Heart left ventricle (tissue), 16 donors: ENCODE results near the gene CPB2. TPM values are rescaled to one million over a fixed set of nuclear protein-coding genes. Genes with fewer than 3 reads are reported as not detected.

Experiments
- ATAC-seq, 4 donors: fragments of 200-7000 bp; cut with Tn5 transposase; one replicate each; pipeline ENCODE4 v1.9.1; 2020 to 2022; ENCODE audit warnings: moderate library complexity in 4 of 4, mild to moderate bottlenecking in 3 of 4, moderate number of reproducible peaks in 1 of 4
- DNase-seq, 5 donors: peaks; one replicate each; pipeline ENCODE4 v3.0.0-alpha.2; 2020
- H3K27ac ChIP-seq, 12 donors: fragments of 200-600 bp; sonication (generic) in 4 of 12; one replicate each; pipeline versions ENCODE4 v1.5.0 to v1.8.0; 2016 to 2022; ENCODE audit warnings: mild to moderate bottlenecking in 2 of 12
- H3K27me3 ChIP-seq, 9 donors: fragments of 200-600 bp; sonication (generic) in 2 of 9; one replicate each; pipeline versions ENCODE4 v1.5.1 to v1.8.0; 2016 to 2022; ENCODE audit warnings: mild to moderate bottlenecking in 3 of 9
- H3K36me3 ChIP-seq, 9 donors: fragments of 200-600 bp; sonication (generic) in 2 of 9; one replicate each; pipeline versions ENCODE4 v1.5.0 to v1.8.0; 2018 to 2022; ENCODE audit warnings: mild to moderate bottlenecking in 2 of 9
- H3K4me1 ChIP-seq, 12 donors: fragments of 200-600 bp; sonication (generic) in 4 of 12; one replicate each; pipeline versions ENCODE4 v1.5.0 to v1.8.0; 2016 to 2022; ENCODE audit warnings: mild to moderate bottlenecking in 3 of 12
- H3K4me3 ChIP-seq, 12 donors: fragments of 200-600 bp; sonication (generic) in 4 of 12; one replicate each; pipeline versions ENCODE4 v1.5.0 to v1.8.0; 2017 to 2022; ENCODE audit warnings: mild to moderate bottlenecking in 9 of 12, moderate library complexity in 4 of 12
- H3K9me3 ChIP-seq, 12 donors: fragments of 200-600 bp; sonication (generic) in 4 of 12; one replicate each; pipeline versions ENCODE4 v1.5.0 to v1.8.0; 2016 to 2022; ENCODE audit warnings: mild to moderate bottlenecking in 1 of 12
- CTCF ChIP-seq, 12 donors: fragments of 200-600 bp; sonication (generic) in 4 of 12; IDR thresholded peaks; one replicate each; pipeline versions ENCODE4 v1.5.0 to v1.8.0; 2018 to 2022; ENCODE audit warnings: antibody characterized with exemption in 12 of 12, mild to moderate bottlenecking in 5 of 12
- POLR2A ChIP-seq, 2 donors: fragments of 450-650 bp; IDR thresholded peaks; one replicate each; pipeline ENCODE4 v1.6.1; 2017; ENCODE audit warnings: antibody characterized with exemption in 2 of 2, mild to moderate bottlenecking in 2 of 2, moderate library complexity in 2 of 2
- WGBS, 4 donors: extraction: QIAGEN DNeasy Blood & Tissue Kit in 2 of 4; methylation state at CpG; one replicate each; pipeline versions ENCODE4 v1.1.5 to v1.1.7; 2013 to 2018; 5-methylcytosine and 5-hydroxymethylcytosine counted together
- intact Hi-C, 10 donors: fragments of 100-400 bp; cut with DNase I; formaldehyde crosslinking; loops; one replicate each; pipeline versions ENCODE4 v1.11.1 to v1.14.2; 2022
- polyA plus RNA-seq, 2 donors: library from polyadenylated mRNA; stranded (reverse); fragments of 200-250 nt; gene quantifications; one replicate each; pipeline ENCODE4 v1.2.3, GENCODE V29; 2013
- total RNA-seq, 9 donors: library from RNA; depleted of rRNA in 2 of 9; stranded (reverse); fragments of >200 nt in 2 of 9; fragmentation: NEBNext Ultra II Directional in 3 of 9; extraction: Animal tissue kit (Norgen Biotek cat#: 25700) in 3 of 9; gene quantifications; one replicate each; pipeline versions ENCODE4 v1.1.0 to v1.2.4, GENCODE V29; 2016 to 2023
- donor health status: ischemic (EF 13 %, LVEDD 7.1; RV severe dilation, severe dysfunction).
- donor health status: healthy with polysubstance abuse.
- donor health status: DM: no; HTN: yes; CAD: no.
- donor health status: DM: no; HTN: no; CAD: no.
- donor health status: ischemic (EF 25% LVEDD 6.9; RV normal size, moderate dysfunction).
- donor health status: ischemic (EF 25% LVEDD 5.7; RV mildly dilated, moderate dysfunction).
- donor health status: healthy.
- donor health status: DM: yes; HTN: yes; CAD: no.
- donor health status: ischemic (EF 35%, LVEDD 5.7; RV mildly dilated, moderate dysfunction).
- donor health status: nonischemic (EF 11% LVEDD 7.7; RV severe dilation, severe dysfunction).
- donor health status: DM: yes; HTN: yes; CAD: no.
- donor health status: PGD.
- donor health status: ischemic (EF 29% LVEDD 5.4; RV normal size, mild dysfunction).
- donor health status: nonischemic (EF 23%, LVEDD 6.1; RV moderate dilation, normal function).

Gene CPB2
- total and polyA plus RNA-seq, 11 donors: not detected

- Histone ChIP-seq H3K36me3 (no peaks in the 10 kb centered on the region), H3K9me3 (no peaks in the 10 kb centered on the region), H3K4me1 (no peaks in the 10 kb centered on the region), H3K4me3 (no peak overlapping the region), H3K27me3 (peaks cover 0 to 7% (median 0%) of the 10 kb centered on the region in 9 donors), H3K27ac (no peak overlapping the region)
- intact Hi-C loops: no loop called here
- 90 to 95% (median 92%) methylated on average over 9 to 12 of the region's 12 CpGs for WGBS, 4 donors
- TF ChIP-seq CTCF (IDR thresholded peaks at IDR 0.05): no peak
- TF ChIP-seq POLR2A (IDR thresholded peaks at IDR 0.05): no peak
- no peak for ATAC-seq
- DNase-seq: no peak
These were observed 17.8 kb downstream of the CPB2 start for GRCh38 chr13:46086985-46087384.

DNA sequence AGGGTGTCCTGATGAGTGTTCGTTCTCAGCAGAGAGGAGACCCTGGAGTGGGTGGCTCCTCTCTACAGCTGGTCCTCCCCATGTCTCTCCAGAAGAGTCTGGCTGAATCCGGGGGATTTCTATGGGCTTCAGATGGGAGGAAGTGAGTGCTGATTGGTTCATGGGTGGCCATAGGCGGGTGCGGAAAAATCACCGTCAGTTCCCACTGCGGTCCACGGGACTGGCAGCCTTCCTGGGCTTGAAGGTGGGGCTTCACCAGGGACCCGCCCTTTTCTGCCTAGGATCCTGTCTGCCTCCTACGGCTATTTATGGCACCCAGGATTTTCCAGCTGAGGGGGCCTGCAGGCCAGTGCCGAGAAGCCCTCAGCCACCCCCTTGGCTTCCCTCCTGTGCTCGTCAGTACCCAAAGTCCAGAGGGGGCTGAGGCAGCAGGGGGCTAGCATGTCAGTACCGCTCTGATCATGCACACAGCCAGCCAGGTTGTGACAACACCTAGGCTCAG, 18.4 kb downstream of the CPB2 start:
- Histone ChIP-seq H3K27me3 (peaks cover 0 to 7% (median 0%) of the 10 kb centered on the region in 9 donors), H3K4me3 (no peak overlapping the region), H3K27ac (no peak overlapping the region), H3K36me3 (no peaks in the 10 kb centered on the region), H3K4me1 (no peaks in the 10 kb centered on the region), H3K9me3 (no peaks in the 10 kb centered on the region)
- intact Hi-C loops: no loop called here
- no peak for ATAC-seq
- no peak for TF ChIP-seq POLR2A (IDR thresholded peaks at IDR 0.05)
- TF ChIP-seq CTCF (IDR thresholded peaks at IDR 0.05): no peak
- DNase-seq: no peak
- 63 to 91% (median 79%) methylated on average over 3 to 12 of the region's 12 CpGs for WGBS, 4 donors

DNA sequence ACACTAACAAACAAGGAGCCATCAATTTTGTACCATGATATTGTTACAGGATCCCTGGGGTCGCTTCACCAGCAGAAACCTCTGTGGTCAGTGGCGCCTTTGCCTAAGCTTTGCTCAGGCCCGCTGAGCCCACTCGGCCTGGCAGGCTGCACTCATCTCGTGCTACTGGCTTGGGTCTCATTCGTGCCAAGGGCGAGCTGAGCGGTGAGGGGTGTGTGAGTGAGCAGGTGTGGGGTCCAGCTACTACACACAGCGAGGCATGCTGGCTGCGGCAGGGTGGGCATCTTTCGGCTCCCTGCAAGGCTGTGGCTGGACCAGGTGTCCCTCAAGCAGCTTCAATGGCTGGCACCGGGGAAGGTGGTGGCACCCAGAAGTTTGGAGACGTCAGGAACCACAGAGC, 19.1 kb downstream of the CPB2 start:
- no peak overlapping the region for H3K4me3 ChIP-seq
- no peaks in the 10 kb centered on the region for H3K9me3 ChIP-seq
- H3K4me1 ChIP-seq: no peaks in the 10 kb centered on the region
- no peak overlapping the region for H3K27ac ChIP-seq
- 91 to 95% (median 93%) methylated on average over 9 to 13 of the region's 13 CpGs for WGBS, 4 donors
- ATAC-seq: no peak
- intact Hi-C loops: no loop called here
- DNase-seq: no peak
- H3K36me3 ChIP-seq: no peaks in the 10 kb centered on the region
- TF ChIP-seq POLR2A (IDR thresholded peaks at IDR 0.05): no peak
- no peak for TF ChIP-seq CTCF (IDR thresholded peaks at IDR 0.05)
- peaks cover 0 to 7% (median 0%) of the 10 kb centered on the region in 9 donors for H3K27me3 ChIP-seq

GRCh38 chr13:46082324-46082723, 22.5 kb downstream of the CPB2 start:
- Histone ChIP-seq H3K4me3 (no peak overlapping the region), H3K27ac (no peak overlapping the region), H3K27me3 (no peaks in the 10 kb centered on the region), H3K36me3 (no peaks in the 10 kb centered on the region), H3K4me1 (no peaks in the 10 kb centered on the region), H3K9me3 (no peaks in the 10 kb centered on the region)
- DNase-seq (no peak), ATAC-seq (no peak)
- WGBS, 4 donors: 85 to 91% (median 90%) methylated on average over 5 of the region's 5 CpGs
- intact Hi-C loops: no loop called here
- TF ChIP-seq CTCF (IDR thresholded peaks at IDR 0.05) (no peak), POLR2A (IDR thresholded peaks at IDR 0.05) (no peak)
